IMR-90 (cell line): ENCODE measurements around the gene SETD2.

ENCODE experiments used
- CTCF ChIP-seq: conservative IDR thresholded peaks from 2 replicates; pipeline ENCODE4 v1.5.1; 2012; ENCODE audit warnings: mild to moderate bottlenecking, low read depth, low read length, improper control_type of control experiment
- POLR2A ChIP-seq: IDR thresholded peaks from 2 replicates; pipeline ENCODE4 v1.6.1; 2012; ENCODE audit warnings: mild to moderate bottlenecking, low read depth, low read length
- SMC3 ChIP-seq: fragments of 150-350 bp; IDR thresholded peaks from 2 replicates; pipeline ENCODE4 v1.6.1; 2016; ENCODE audit warnings: low read depth, mild to moderate bottlenecking, antibody characterized with exemption, low read length, moderate library complexity

GRCh38 chr3:47015151-47015550 is 148.8 kb downstream of the SETD2 start:
- TF ChIP-seq CTCF, result no peak
- TF ChIP-seq POLR2A, result no peak
- TF ChIP-seq SMC3, result no peak
